ENCODE results near the gene PLA2G6.

Gene PLA2G6

GRCh38 chr22:38132136-38132535 lies 49.5 kb downstream of the PLA2G6 start:
- TF ChIP-seq CTCF (IDR thresholded peaks at IDR 0.05; ENCODE audit: low read depth, low read length, missing control alignments) = no peak
- no peak overlapping the region for H3K4me3 ChIP-seq (ENCODE audit: low read depth, low read length)
- in situ Hi-C loops (cut with HindIII; ENCODE audit: low sequenced_read_pairs) = no loop called here
- no peak for DNase-seq (ENCODE audit: low read depth)

DNA sequence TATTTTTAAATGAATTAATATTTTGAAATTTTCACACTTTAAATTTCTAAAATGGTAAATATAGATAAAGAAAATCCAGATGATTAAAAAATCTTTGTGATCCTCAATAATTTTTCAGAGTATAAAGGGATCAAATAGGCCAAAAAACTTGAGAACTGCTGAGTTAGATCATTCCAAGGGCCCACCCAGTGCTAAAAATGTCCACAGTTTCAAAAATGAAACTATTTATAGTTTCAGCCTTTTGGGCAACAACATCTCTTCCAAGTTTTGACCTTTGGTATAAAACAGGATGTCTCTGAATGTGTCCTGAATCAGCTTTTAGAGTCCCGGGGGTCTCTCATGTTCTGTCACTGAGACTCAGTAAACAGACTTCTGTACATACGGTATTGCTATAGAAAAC lies 50.2 kb downstream of the PLA2G6 start:
- in situ Hi-C loops (cut with HindIII; ENCODE audit: low sequenced_read_pairs) = no loop called here
- no peak for TF ChIP-seq CTCF (IDR thresholded peaks at IDR 0.05; ENCODE audit: low read depth, low read length, missing control alignments)
- no peak overlapping the region for H3K4me3 ChIP-seq (ENCODE audit: low read depth, low read length)
- DNase-seq (ENCODE audit: low read depth) = no peak

DNA sequence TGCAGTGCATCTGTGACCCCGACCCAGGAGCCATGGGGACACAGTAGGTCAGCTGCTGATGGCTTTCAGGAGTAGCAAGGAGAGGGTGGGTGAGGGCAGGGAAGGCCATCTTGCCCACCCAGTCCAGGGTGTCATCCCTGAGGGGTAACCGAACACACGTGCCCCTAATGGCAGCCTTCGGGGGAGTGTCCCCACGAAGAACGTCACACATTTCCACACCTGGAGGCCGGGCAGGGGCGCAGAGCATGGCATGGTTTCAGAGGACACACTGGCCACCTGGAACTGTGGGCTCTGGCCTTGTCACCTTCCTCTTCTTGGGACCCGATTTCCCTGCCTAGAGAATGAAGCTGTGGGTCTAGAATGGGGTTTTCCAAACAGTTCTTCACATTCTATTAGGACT lies 51.8 kb downstream of the PLA2G6 start:
- no peak overlapping the region for H3K4me3 ChIP-seq (ENCODE audit: low read depth, low read length)
- in situ Hi-C loops (cut with HindIII; ENCODE audit: low sequenced_read_pairs) = no loop called here
- no peak for TF ChIP-seq CTCF (IDR thresholded peaks at IDR 0.05; ENCODE audit: low read depth, low read length, missing control alignments)
- DNase-seq (ENCODE audit: low read depth) = no peak

- no peak overlapping the region for H3K4me3 ChIP-seq (ENCODE audit: low read depth, low read length)
- in situ Hi-C loops (cut with HindIII; ENCODE audit: low sequenced_read_pairs) = no loop called here
- TF ChIP-seq CTCF (IDR thresholded peaks at IDR 0.05; ENCODE audit: low read depth, low read length, missing control alignments) = no peak
- no peak for DNase-seq (ENCODE audit: low read depth)
These were observed 52.6 kb downstream of the PLA2G6 start for GRCh38 chr22:38129021-38129420.

- DNase-seq (ENCODE audit: low read depth) = no peak
- no peak overlapping the region for H3K4me3 ChIP-seq (ENCODE audit: low read depth, low read length)
- in situ Hi-C loops (cut with HindIII; ENCODE audit: low sequenced_read_pairs) = no loop called here
- TF ChIP-seq CTCF (IDR thresholded peaks at IDR 0.05; ENCODE audit: low read depth, low read length, missing control alignments) = no peak
These were observed 53.8 kb downstream of the PLA2G6 start for GRCh38 chr22:38127869-38128268.

GRCh38 chr22:38126928-38127668 lies 54.5 kb downstream of the PLA2G6 start:
- no peak overlapping the region for H3K4me3 ChIP-seq (ENCODE audit: low read depth, low read length)
- DNase-seq (ENCODE audit: low read depth) = no peak
- no peak for TF ChIP-seq CTCF (IDR thresholded peaks at IDR 0.05; ENCODE audit: low read depth, low read length, missing control alignments)
- in situ Hi-C loops (cut with HindIII; ENCODE audit: low sequenced_read_pairs) = no loop called here

Data from astrocyte of the cerebellum (primary cell).